HTR-8/SVneo (cell line): ENCODE results near the gene EFNB1.

Source experiments
- DNase-seq: peaks from one replicate; pipeline ENCODE4 v3.0.0; 2011; ENCODE audit warnings: low spot score, mixed read lengths; ENCODE audit not compliant: insufficient read length
- FAIRE-seq: peaks from 2 replicates; lab custom pipeline; 2011; peaks lifted over from hg19 to GRCh38; lab: Jason Lieb, UNC

Gene EFNB1

GRCh38 chrX:68876731-68877130, 47.9 kb downstream of the EFNB1 start:
- FAIRE-seq: no peak
- no peak for DNase-seq

GRCh38 chrX:68877606-68878005, 48.8 kb downstream of the EFNB1 start:
- FAIRE-seq: no peak
- DNase-seq: no peak

GRCh38 chrX:68878977-68879645, 50.3 kb downstream of the EFNB1 start:
- no peak for DNase-seq
- no peak for FAIRE-seq

- FAIRE-seq: no peak
These were observed 52.2 kb downstream of the EFNB1 start for GRCh38 chrX:68880846-68881552.

GRCh38 chrX:68881911-68882310, 53.1 kb downstream of the EFNB1 start:
- FAIRE-seq: no peak

More at GRCh38 chrX:68880846-68881552, 52.2 kb downstream of the EFNB1 start:
- no peak for DNase-seq

GRCh38 chrX:68883800-68884199, 55.0 kb downstream of the EFNB1 start:
- DNase-seq: no peak
- FAIRE-seq: no peak

More at GRCh38 chrX:68881911-68882310, 53.1 kb downstream of the EFNB1 start:
- DNase-seq: no peak

GRCh38 chrX:68889249-68889648, 60.4 kb downstream of the EFNB1 start:
- no peak for DNase-seq
- no peak for FAIRE-seq
